H9 (cell line): ENCODE measurements around the gene MROH8. TPM values are rescaled to one million over a fixed set of nuclear protein-coding genes. Genes with fewer than 3 reads are reported as not detected.

Experiments
- DNase-seq: peaks from one replicate; pipeline ENCODE4 v3.0.0-alpha.2; 2017
- H2AFZ ChIP-seq: one replicate; pipeline ENCODE4 v1.6.1; 2013; ENCODE audit warnings: mild to moderate bottlenecking, low read length, control low read depth, moderate library complexity
- H2AK5ac ChIP-seq: 2 replicates; pipeline ENCODE4 v1.6.1; 2013; ENCODE audit warnings: low read length, control low read depth, mixed read lengths; ENCODE audit not compliant: insufficient read length
- H2BK120ac ChIP-seq: one replicate; pipeline ENCODE4 v1.6.1; 2013; ENCODE audit warnings: low read depth, mild to moderate bottlenecking, low read length, control low read depth, inconsistent platforms; ENCODE audit not compliant: poor library complexity, severe bottlenecking
- H2BK12ac ChIP-seq: 2 replicates; pipeline ENCODE4 v1.6.1; 2013; ENCODE audit warnings: low read length, control low read depth, mixed read lengths, low read depth; ENCODE audit not compliant: insufficient read length
- H2BK15ac ChIP-seq: 2 replicates; pipeline ENCODE4 v1.6.1; 2013; ENCODE audit warnings: low read depth, low read length, control low read depth
- H2BK20ac ChIP-seq: one replicate; pipeline ENCODE4 v1.6.1; 2013; ENCODE audit warnings: low read depth, mild to moderate bottlenecking, low read length, control low read depth, inconsistent platforms; ENCODE audit not compliant: poor library complexity, severe bottlenecking
- H2BK5ac ChIP-seq: 2 replicates; pipeline ENCODE4 v1.6.1; 2013; ENCODE audit warnings: low read length, control low read depth, mixed read lengths; ENCODE audit not compliant: insufficient read length
- H3K14ac ChIP-seq: 2 replicates; pipeline ENCODE4 v1.6.1; 2013; ENCODE audit warnings: low read length, control low read depth; ENCODE audit not compliant: insufficient read depth
- H3K18ac ChIP-seq: 2 replicates; pipeline ENCODE4 v1.6.1; 2013; ENCODE audit warnings: low read depth, mild to moderate bottlenecking, mixed read lengths, low read length, control low read depth; ENCODE audit not compliant: insufficient read length
- H3K23ac ChIP-seq: 2 replicates; pipeline ENCODE4 v1.6.1; 2013; ENCODE audit warnings: low read length, control low read depth, mixed read lengths, low read depth; ENCODE audit not compliant: insufficient read length
- H3K23me2 ChIP-seq: 2 replicates; pipeline ENCODE4 v1.6.1; 2013; ENCODE audit warnings: low read depth, mild to moderate bottlenecking, mixed read lengths, low read length, control low read depth; ENCODE audit not compliant: insufficient read length, poor library complexity, severe bottlenecking
- H3K27ac ChIP-seq: 2 replicates; pipeline ENCODE4 v1.5.1; 2013; ENCODE audit warnings: low read length, control low read depth, mixed read lengths, low read depth; ENCODE audit not compliant: insufficient read length
- H3K27me3 ChIP-seq: 2 replicates; pipeline ENCODE4 v1.6.1; 2013; ENCODE audit warnings: low read length, control low read depth, inconsistent platforms; ENCODE audit not compliant: insufficient read depth
- H3K4ac ChIP-seq: 2 replicates; pipeline ENCODE4 v1.6.1; 2013; ENCODE audit warnings: low read depth, mild to moderate bottlenecking, control low read depth, inconsistent platforms, low read length, moderate library complexity
- H3K4me1 ChIP-seq: 2 replicates; pipeline ENCODE4 v1.6.1; 2013; ENCODE audit warnings: low read length, control low read depth, inconsistent platforms; ENCODE audit not compliant: insufficient read depth
- H3K4me2 ChIP-seq: 2 replicates; pipeline ENCODE4 v1.6.1; 2013; ENCODE audit warnings: low read length, control low read depth, mixed read lengths; ENCODE audit not compliant: insufficient read length, insufficient read depth
- H3K56ac ChIP-seq: 2 replicates; pipeline ENCODE4 v1.6.1; 2013; ENCODE audit warnings: low read depth, mild to moderate bottlenecking, mixed read lengths, low read length, control low read depth; ENCODE audit not compliant: insufficient read length
- H3K79me1 ChIP-seq: 2 replicates; pipeline ENCODE4 v1.6.1; 2013; ENCODE audit warnings: low read depth, mild to moderate bottlenecking, moderate library complexity, low read length, control low read depth, inconsistent platforms; ENCODE audit not compliant: insufficient read depth, poor library complexity, severe bottlenecking
- H3K79me2 ChIP-seq: 2 replicates; pipeline ENCODE4 v1.6.1; 2013; ENCODE audit warnings: low read length, control low read depth, inconsistent platforms; ENCODE audit not compliant: insufficient read depth
- H3K9ac ChIP-seq: 2 replicates; pipeline ENCODE4 v1.6.1; 2013; ENCODE audit warnings: low read length, control low read depth, mixed read lengths; ENCODE audit not compliant: insufficient read length; ENCODE audit errors: extremely low read depth
- H3K9me3 ChIP-seq: one replicate; pipeline ENCODE4 v1.6.1; 2013; ENCODE audit warnings: low read depth, low read length, inconsistent platforms; ENCODE audit not compliant: control insufficient read depth
- H3T11ph ChIP-seq: one replicate; pipeline ENCODE4 v1.6.1; 2013; ENCODE audit warnings: mild to moderate bottlenecking, low read length, control low read depth, inconsistent platforms
- H4K20me1 ChIP-seq: one replicate; pipeline ENCODE4 v1.6.1; 2013; ENCODE audit not compliant: control insufficient read depth, insufficient read length, insufficient read depth
- H4K5ac ChIP-seq: 2 replicates; pipeline ENCODE4 v1.6.1; 2013; ENCODE audit warnings: low read depth, mild to moderate bottlenecking, mixed read lengths, low read length, control low read depth; ENCODE audit not compliant: insufficient read length
- H4K8ac ChIP-seq: replicated peaks from 2 replicates; pipeline ENCODE4 v1.6.1; 2013; ENCODE audit warnings: low read length, control low read depth, mixed read lengths, low read depth; ENCODE audit not compliant: insufficient read length
- H4K91ac ChIP-seq: 2 replicates; pipeline ENCODE4 v1.6.1; 2013; ENCODE audit warnings: low read depth, mild to moderate bottlenecking, moderate library complexity, mixed read lengths, low read length, control low read depth; ENCODE audit not compliant: insufficient read length
- H3K27ac Mint-ChIP-seq, 3 experiments: 2 replicates in 2 of 3; 3 replicates in 1 of 3; pipeline ENCODE4 v1.8.0; 2020 to 2021; ENCODE audit warnings: mixed read lengths in 3 of 3, mild to moderate bottlenecking in 1 of 3, moderate library complexity in 1 of 3
- H3K27me3 Mint-ChIP-seq: 2 replicates; pipeline ENCODE4 v1.8.0; 2021; ENCODE audit warnings: low read depth, mild to moderate bottlenecking, moderate library complexity, mixed read lengths
- H3K36me3 Mint-ChIP-seq, 3 experiments: 2 replicates in 2 of 3; 3 replicates in 1 of 3; pipeline ENCODE4 v1.8.0; 2020 to 2021; ENCODE audit warnings: low read depth in 3 of 3, mixed read lengths in 3 of 3; ENCODE audit not compliant: insufficient read depth in 1 of 3
- H3K4me1 Mint-ChIP-seq, 2 experiments: 2 replicates each; pipeline ENCODE4 v1.8.0; 2020; ENCODE audit warnings: mixed read lengths in 2 of 2
- H3K4me3 Mint-ChIP-seq, 2 experiments: 2 replicates in 1 of 2; 3 replicates in 1 of 2; pipeline ENCODE4 v1.8.0; 2020 to 2021; ENCODE audit warnings: mild to moderate bottlenecking in 2 of 2, mixed read lengths in 2 of 2, moderate library complexity in 1 of 2
- H3K9me3 Mint-ChIP-seq, 2 experiments: 2 replicates in 1 of 2; 3 replicates in 1 of 2; pipeline ENCODE4 v1.8.0; 2020; ENCODE audit warnings: mild to moderate bottlenecking in 2 of 2, mixed read lengths in 2 of 2, moderate library complexity in 1 of 2
- CTCF ChIP-seq: fragments of 200-600 bp; sonication (generic); conservative IDR thresholded peaks from 3 replicates; pipeline ENCODE4 v1.8.0; 2021; ENCODE audit warnings: antibody characterized with exemption, mild to moderate bottlenecking
- WGBS: extraction: QIAGEN DNeasy Blood & Tissue Kit; methylation state at CpG from one replicate; pipeline ENCODE4 v1.1.7; 2013; ENCODE audit warnings: missing lambda C conversion rate, low lambda C conversion rate, mixed read lengths; ENCODE audit not compliant: insufficient read length; ENCODE audit errors: extremely low coverage; 5-methylcytosine and 5-hydroxymethylcytosine counted together
- total RNA-seq: library from RNA; stranded (reverse); gene quantifications from 2 replicates; pipeline ENCODE4 v1.2.1, GENCODE V29; 2021

MROH8 gene
- total RNA-seq, 1 experiment from 2014 or later = 0.90 TPM

DNA sequence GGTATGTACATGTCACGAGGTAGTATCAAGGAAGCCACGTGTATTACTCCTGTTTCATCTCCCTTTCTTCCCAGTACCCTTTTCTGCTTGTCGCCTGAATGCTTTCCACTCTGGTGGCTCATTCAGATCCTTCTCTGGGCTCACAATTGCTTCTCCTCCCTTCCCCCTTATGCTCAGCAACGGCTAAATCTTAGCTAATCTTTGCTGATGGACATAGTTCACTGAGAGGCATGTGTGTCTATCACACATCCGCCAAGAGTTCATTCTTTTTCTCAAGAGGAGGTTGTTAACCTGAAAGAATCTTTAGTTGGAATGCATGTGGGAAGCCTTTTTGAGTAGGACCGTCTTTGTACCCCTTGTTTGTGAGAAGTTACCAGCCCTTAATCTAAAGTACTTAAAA is 25.8 kb upstream of the MROH8 start:
- H3K18ac ChIP-seq = no peak overlapping the region
- no peak overlapping the region for H2BK120ac ChIP-seq
- Mint-ChIP-seq H3K9me3 (no peaks in the 10 kb centered on the region), H3K36me3 (peaks cover 52 to 88% (median 73%) of the 10 kb centered on the region in 3 experiments), H3K27me3 (no peaks in the 10 kb centered on the region), H3K27ac (peak overlapping the region in 2 of 3 experiments; percentile 10 to 36; a peak in 2 of 7 replicates), H3K4me1 (no peaks in the 10 kb centered on the region), H3K4me3 (no peak overlapping the region)
- no peak for DNase-seq
- no peaks in the 10 kb centered on the region for H4K20me1 ChIP-seq
- H3K14ac ChIP-seq = no peak overlapping the region
- WGBS = no CpG with 5 or more reads among the region's 6 CpGs
- H3K9me3 ChIP-seq = no peaks in the 10 kb centered on the region
- no peaks in the 10 kb centered on the region for H3K27me3 ChIP-seq
- no peak overlapping the region for H2AK5ac ChIP-seq
- H2BK20ac ChIP-seq = no peak overlapping the region
- no peaks in the 10 kb centered on the region for H3K4me1 ChIP-seq
- no peak overlapping the region for H3K23ac ChIP-seq
- no peak overlapping the region for H4K5ac ChIP-seq
- H3K79me2 ChIP-seq = peaks cover 2% of the 10 kb centered on the region; the same call in 1 of the 2 replicates
- H4K8ac ChIP-seq = no peak overlapping the region
- no peak overlapping the region for H2BK12ac ChIP-seq
- H3K4me2 ChIP-seq = no peak overlapping the region
- H2AFZ ChIP-seq = no peak overlapping the region
- H3K27ac ChIP-seq = no peak overlapping the region
- H3K23me2 ChIP-seq = no peaks in the 10 kb centered on the region
- H2BK5ac ChIP-seq = no peak overlapping the region
- no peaks in the 10 kb centered on the region for H3K79me1 ChIP-seq
- H2BK15ac ChIP-seq = no peak overlapping the region
- no peak overlapping the region for H4K91ac ChIP-seq
- TF ChIP-seq CTCF = no peak
- H3K56ac ChIP-seq = no peak overlapping the region
- H3K9ac ChIP-seq = no peak overlapping the region
- H3T11ph ChIP-seq = no peak overlapping the region
- no peak overlapping the region for H3K4ac ChIP-seq
